Lower leg skin (tissue), 3 donors: ENCODE data around the gene SPNS2.

ENCODE experiments used
- POLR2A ChIP-seq, 2 donors: fragments of 450-650 bp; IDR thresholded peaks; one replicate each; pipeline ENCODE4 v1.6.1; 2016 to 2017; ENCODE audit warnings: antibody characterized with exemption in 2 of 2, mild to moderate bottlenecking in 1 of 2, moderate library complexity in 1 of 2
- TF ChIP-seq, protein P1 (sequence below), 3 donors: fragments of 450-650 bp; IDR thresholded peaks; one replicate each; pipeline ENCODE4 v1.5.1; 2016; ENCODE audit warnings: antibody characterized with exemption in 3 of 3, mild to moderate bottlenecking in 3 of 3, moderate library complexity in 2 of 3

DNA sequence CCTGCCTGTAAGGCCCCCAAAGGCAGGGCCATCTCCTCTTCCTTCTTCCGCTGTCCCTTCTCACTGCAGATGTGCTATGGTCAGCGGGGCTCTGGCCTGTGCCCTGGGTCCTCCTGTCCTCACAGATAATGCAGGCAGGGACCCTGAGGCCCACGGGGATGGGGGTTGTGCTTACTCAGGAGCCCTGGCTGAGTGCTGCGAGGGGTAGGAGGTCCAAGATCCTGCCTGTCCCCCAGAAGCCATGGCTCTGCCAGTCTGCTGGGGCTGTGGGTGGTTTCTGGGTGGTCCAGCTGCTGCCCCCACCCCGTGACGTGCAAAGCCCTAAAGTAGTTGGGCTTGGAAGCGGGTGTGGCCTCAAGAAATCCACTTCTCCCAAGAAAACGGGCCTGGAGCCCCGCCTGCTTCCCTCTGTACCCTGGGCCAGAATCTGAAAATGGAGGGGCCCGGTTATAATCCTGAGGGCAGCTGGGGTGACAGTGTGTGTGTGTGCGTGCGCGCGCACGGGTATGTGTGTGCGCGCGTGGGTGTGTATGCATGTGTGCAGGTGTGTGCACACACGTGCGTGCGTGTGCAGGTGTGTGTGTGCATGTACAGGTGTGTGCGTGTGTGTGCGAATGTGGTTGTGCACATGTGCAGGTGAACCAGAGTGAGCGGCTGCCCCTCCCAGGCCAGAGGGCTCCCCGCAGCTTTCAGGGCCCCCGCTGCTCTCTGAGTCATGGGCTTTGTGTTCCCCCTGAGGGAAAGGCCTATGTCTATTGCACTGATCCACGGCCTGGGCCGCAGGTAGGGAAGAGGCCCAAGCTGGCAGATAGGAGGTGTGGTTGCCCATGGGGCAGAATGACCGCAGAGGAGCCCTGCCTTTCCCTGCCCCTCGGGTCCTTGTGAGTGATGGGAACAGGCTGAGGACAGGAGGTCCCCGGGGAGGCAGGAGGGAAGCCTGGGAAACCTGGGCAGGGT lies 13.8 kb downstream of the SPNS2 start:
- TF ChIP-seq, protein P1, sequence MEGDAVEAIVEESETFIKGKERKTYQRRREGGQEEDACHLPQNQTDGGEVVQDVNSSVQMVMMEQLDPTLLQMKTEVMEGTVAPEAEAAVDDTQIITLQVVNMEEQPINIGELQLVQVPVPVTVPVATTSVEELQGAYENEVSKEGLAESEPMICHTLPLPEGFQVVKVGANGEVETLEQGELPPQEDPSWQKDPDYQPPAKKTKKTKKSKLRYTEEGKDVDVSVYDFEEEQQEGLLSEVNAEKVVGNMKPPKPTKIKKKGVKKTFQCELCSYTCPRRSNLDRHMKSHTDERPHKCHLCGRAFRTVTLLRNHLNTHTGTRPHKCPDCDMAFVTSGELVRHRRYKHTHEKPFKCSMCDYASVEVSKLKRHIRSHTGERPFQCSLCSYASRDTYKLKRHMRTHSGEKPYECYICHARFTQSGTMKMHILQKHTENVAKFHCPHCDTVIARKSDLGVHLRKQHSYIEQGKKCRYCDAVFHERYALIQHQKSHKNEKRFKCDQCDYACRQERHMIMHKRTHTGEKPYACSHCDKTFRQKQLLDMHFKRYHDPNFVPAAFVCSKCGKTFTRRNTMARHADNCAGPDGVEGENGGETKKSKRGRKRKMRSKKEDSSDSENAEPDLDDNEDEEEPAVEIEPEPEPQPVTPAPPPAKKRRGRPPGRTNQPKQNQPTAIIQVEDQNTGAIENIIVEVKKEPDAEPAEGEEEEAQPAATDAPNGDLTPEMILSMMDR (IDR thresholded peaks at IDR 0.05) = no peak
- TF ChIP-seq POLR2A (IDR thresholded peaks at IDR 0.05) = no peak
